Activated naive CD4-positive, alpha-beta T cell treated with anti-CD3 and anti-CD28 coated beads, Interleukin-2, amount 50 U/mL, for 72 hours (primary cell): ENCODE results near the gene SLC22A16. TPM values are rescaled to one million over a fixed set of nuclear protein-coding genes. Genes with fewer than 3 reads are reported as not detected.

Source experiments
- ATAC-seq, 2 donors: fragments of 150-1000 bp; cut with Tn5 transposase; 2 replicates each; pipeline ENCODE4 v1.10.0; 2021; ENCODE audit warnings: mild to moderate bottlenecking in 2 of 2, moderate library complexity in 2 of 2
- DNase-seq, 2 donors: peaks; one replicate each; pipeline ENCODE4 v3.0.0; 2021 to 2022; ENCODE audit warnings: low spot score in 2 of 2
- H3K27ac Mint-ChIP-seq, 2 donors: one replicate each; pipeline ENCODE4 v1.8.0; 2022; ENCODE audit warnings: mild to moderate bottlenecking in 2 of 2, mixed read lengths in 2 of 2
- H3K36me3 Mint-ChIP-seq, 2 donors: one replicate each; pipeline ENCODE4 v1.8.0; 2022; ENCODE audit warnings: mixed read lengths in 2 of 2
- H3K9me3 Mint-ChIP-seq, 2 donors: one replicate each; pipeline ENCODE4 v1.8.0; 2022; ENCODE audit warnings: mixed read lengths in 2 of 2
- total RNA-seq, 2 donors: library from RNA; stranded (reverse); gene quantifications; one replicate each; pipeline ENCODE4 v1.2.3, GENCODE V29; 2022

SLC22A16 gene
- total RNA-seq, 2 donors from 2014 or later = not detected

DNA sequence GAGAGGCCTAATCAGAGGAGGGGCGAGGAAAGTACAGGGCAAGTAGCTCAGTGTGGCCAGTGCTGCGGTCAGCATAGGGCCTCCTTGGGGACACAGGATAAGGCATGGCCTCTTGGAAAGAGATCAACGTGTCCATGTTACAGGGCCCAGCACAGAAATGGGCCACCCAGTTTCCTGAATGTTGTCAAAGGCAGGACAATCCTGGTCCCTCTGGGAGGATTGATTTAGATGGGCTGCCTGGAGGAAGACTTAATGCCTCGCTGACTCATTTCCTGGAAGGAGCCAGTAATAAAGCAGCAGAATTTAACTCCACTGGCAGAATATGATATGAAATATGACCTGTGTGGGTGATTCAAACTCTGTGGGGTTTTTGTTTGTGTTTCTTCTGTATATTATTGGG, 77.6 kb downstream of the SLC22A16 start:
- ATAC-seq (no peak), DNase-seq (no peak)
- Mint-ChIP-seq H3K36me3 (no peaks in the 10 kb centered on the region), H3K9me3 (no peaks in the 10 kb centered on the region), H3K27ac (peak overlapping the region; percentile 50 to 82)

DNA sequence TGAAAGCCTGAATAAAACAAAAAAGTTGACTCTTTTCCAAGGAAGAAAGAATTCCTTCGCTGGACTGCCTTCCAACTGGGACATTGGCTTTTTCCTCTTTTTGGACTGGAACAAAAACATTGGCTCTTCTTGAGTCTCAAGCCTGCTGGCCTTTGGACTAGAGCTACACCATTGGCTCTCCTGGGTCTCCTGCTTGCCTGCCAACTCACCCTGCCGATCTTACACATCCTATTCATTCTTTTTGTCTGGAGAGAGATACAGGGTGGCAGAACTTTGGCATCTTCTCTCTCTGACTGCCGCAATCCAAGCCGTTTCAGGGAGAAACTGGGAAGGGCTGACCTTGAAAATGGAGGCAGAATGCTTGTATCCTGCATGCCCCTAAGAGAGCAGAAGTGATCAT, 81.2 kb downstream of the SLC22A16 start:
- no peak overlapping the region for H3K27ac Mint-ChIP-seq

DNA sequence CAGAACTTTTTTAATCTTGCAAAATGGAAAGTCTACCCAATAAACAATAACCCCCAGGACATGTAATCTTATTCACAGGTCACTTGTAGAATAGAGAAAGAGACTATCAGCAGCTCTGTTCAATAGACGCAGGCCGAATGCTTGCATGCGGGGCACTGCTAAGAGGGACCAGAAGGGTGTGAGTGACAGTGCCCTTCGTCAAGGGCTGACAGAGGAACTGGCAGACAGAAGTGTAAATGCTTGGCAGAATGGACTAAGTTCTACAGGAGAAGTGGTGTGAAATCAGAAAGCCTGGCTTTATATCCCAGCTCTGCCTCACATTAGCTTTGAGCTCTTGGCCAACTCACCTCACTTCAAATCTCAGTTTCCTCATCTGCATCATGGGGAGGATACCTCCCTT, 82.0 kb downstream of the SLC22A16 start:
- DNase-seq = no peak
- ATAC-seq = no peak
- Mint-ChIP-seq H3K9me3 (no peaks in the 10 kb centered on the region), H3K36me3 (no peaks in the 10 kb centered on the region), H3K27ac (no peak overlapping the region)

More for the DNA sequence above, 81.2 kb downstream of the SLC22A16 start:
- DNase-seq (no peak), ATAC-seq (no peak)
- H3K9me3 Mint-ChIP-seq = no peaks in the 10 kb centered on the region
- H3K36me3 Mint-ChIP-seq = no peaks in the 10 kb centered on the region

DNA sequence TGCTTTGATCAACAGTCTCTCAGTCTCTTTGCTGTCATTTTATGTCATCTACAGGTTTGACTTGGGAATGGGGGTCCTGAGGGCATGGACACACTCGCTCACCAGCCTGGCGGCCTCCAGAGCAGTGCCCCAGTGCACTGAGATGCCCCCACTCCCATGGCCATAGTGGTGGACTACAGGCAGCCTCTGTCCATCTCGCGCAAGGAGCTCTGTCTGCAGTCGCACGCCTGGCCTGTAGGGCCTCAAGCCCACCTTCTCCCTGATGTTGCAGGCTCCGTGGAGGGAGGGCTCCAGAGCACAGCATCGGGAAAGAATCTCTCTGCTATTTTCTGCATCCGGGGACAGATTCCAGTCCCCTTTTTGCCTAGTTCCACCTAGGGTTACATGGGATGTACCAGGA, 83.7 kb downstream of the SLC22A16 start:
- ATAC-seq (no peak), DNase-seq (no peak)
- Mint-ChIP-seq H3K9me3 (no peaks in the 10 kb centered on the region), H3K36me3 (no peaks in the 10 kb centered on the region), H3K27ac (no peak overlapping the region)

DNA sequence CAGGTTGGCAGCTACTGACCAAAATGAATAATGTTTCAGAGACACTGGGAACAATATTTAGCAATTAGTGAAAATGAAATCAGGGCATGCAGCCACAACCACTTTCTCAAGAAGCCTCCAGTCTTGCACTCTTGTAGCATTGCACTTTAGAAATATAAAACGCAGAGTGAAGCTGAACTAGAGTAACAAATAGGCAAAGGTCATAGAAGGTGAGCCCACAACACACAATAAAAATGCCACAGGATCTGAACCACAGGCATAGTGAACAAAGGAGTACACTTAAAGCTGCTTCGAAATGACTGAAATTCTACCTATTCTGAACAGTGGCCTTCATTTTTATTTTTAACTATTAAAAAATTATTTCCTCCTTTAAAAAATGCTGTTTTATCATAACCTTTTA, 86.0 kb downstream of the SLC22A16 start:
- no peak overlapping the region for H3K27ac Mint-ChIP-seq
- no peaks in the 10 kb centered on the region for H3K36me3 Mint-ChIP-seq
- no peaks in the 10 kb centered on the region for H3K9me3 Mint-ChIP-seq
- ATAC-seq (no peak), DNase-seq (no peak)

DNA sequence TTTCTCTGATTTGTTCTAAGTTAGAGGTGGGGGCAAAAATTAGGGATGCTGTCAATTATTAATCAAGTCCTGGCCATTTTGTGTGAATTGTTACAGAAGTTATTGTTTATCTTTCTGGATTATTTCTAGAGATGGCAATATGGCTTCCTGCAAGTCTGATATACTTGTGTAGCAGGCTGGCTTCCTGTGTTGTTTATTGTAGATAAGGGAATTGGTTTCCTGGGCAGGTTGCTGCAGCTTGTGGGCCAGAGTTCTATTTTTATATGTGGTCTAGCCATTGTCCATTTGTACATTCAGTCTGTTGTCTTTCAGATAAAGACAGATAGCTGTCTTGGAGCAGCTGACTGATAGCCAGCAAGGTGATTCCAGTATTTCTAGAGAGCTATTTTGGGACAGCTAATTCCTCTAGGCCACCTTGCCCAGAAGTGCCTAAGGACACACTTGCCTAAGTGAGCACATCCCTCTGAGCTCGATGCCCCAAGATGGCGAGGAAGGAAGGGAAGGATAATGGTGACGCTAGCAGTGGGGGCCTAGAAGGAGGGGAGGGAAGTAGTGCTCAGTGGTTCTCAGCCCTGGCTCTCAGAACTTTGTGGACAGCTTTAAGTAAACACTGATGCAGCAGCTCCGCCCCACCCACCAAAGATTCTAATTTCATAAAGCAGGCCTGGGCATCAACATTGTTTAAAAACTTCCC, 86.6 kb downstream of the SLC22A16 start:
- ATAC-seq (no peak), DNase-seq (no peak)
- no peaks in the 10 kb centered on the region for H3K36me3 Mint-ChIP-seq
- no peaks in the 10 kb centered on the region for H3K9me3 Mint-ChIP-seq
- no peak overlapping the region for H3K27ac Mint-ChIP-seq

DNA sequence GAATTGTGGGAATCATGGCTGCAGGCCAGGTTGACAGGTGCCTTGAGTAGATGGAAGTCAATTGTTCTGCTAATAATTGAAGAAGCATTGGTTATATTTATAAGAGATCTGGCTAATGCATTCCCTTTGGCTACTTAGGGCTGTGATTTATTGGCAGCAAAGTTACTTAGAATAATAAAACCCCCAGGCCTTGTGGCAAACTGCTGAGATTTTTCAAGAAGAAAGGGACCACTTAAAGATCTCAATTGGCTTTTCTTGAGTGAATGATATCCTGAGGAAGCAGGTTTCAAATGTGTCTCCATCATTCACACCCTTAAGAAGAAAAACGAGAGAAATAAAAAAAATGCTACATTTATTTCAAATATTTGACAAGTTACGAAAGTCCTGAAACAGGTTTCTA, 88.4 kb downstream of the SLC22A16 start:
- H3K36me3 Mint-ChIP-seq = no peaks in the 10 kb centered on the region
- no peak overlapping the region for H3K27ac Mint-ChIP-seq
- no peaks in the 10 kb centered on the region for H3K9me3 Mint-ChIP-seq
- DNase-seq = no peak
- ATAC-seq = no peak

DNA sequence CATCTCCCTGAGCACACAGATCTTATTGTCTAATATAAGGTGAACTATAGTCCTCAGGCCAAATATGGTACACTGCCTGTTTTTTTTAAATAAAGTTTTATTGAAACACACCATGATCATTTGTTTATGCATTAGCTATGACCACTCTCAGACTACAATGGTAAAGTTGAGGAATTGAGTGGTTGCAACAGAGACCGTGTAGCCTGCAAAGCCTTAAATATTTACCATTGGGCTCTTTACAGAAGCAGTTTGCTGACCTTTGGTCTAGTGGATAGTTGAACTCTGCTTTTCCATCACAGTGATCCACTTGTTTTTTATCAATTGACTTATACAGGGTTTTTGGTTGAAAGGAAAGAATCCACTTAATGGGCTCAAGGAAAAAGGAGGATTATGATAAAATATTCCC, 91.0 kb downstream of the SLC22A16 start:
- Mint-ChIP-seq H3K36me3 (no peaks in the 10 kb centered on the region), H3K27ac (no peak overlapping the region), H3K9me3 (no peaks in the 10 kb centered on the region)
- no peak for ATAC-seq
- DNase-seq = no peak

DNA sequence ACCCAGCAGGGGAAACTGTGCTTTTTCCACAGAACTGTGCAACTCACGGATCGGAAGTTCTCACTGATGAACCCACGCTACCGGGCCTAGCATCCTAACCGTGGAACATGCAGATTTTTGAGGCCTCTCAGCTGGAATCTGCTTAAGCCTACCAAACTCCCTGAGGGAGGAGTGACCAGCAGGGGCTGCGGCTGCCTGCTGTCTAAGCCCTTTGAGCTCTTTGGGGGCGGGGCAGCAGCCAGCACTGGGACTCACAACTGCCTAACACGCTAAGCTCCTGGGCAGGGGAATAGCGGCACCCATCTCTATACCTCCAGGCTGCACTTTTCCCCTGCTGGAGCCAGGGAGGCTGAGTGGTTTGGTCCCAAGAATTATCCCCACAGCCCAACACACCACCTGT, 97.9 kb downstream of the SLC22A16 start:
- DNase-seq = no peak
- H3K27ac Mint-ChIP-seq = no peak overlapping the region
- ATAC-seq = no peak
- H3K9me3 Mint-ChIP-seq = no peaks in the 10 kb centered on the region
- H3K36me3 Mint-ChIP-seq = no peaks in the 10 kb centered on the region

Other genes starting within 250 kb of the SLC22A16 start
- gene METTL24, start 118.3 kb downstream of the SLC22A16 start, total RNA-seq = not detected
- under 1 TPM in 1 of 2 donors, not detected in 1; 0.34 TPM for gene DDO, start 61.0 kb downstream of the SLC22A16 start, total RNA-seq